Measurements from ENCODE around the gene DHRSX. TPM values are rescaled to one million over a fixed set of nuclear protein-coding genes. Genes with fewer than 3 reads are reported as not detected.

Gene DHRSX
- total and polyA plus RNA-seq, 9 of the 15 experiments (the other 6 are each of a cell fraction or from before 2014, with no cell fraction given): 0.59 to 11.0 (median 6.2) TPM

GRCh38 chrX:2457289-2458133, 43.3 kb downstream of the DHRSX start:
- no peaks in the 10 kb centered on the region for H3K36me3 ChIP-seq (ENCODE audit: control insufficient read depth, insufficient read depth, low read length)
- ChIA-PET CTCF (ENCODE audit: low intra/inter-chr PET ratio) (no interaction called here), POLR2A (no interaction called here)
- in situ Hi-C loops (cut with MboI): loop anchor here (10.0 kb wide), 1 partner anchor 513 kb away; no protein-coding TSS in a partner anchor
- DNase-seq (ENCODE audit: extremely low read depth in 1 of 4, low spot score in 3 of 4): peak; percentile 39 to 95 (median 50)
- H3K9ac ChIP-seq (ENCODE audit: insufficient read depth in 1 of 2, low read depth in 2 of 2, low read length in 2 of 2): peak overlapping the region; percentile 46 to 79; a peak in 3 of 4 replicates
- no peaks in the 10 kb centered on the region for H3K27me3 ChIP-seq (ENCODE audit: control insufficient read depth in 2 of 2, insufficient read depth in 2 of 2, low read length in 2 of 2)
- H2AFZ ChIP-seq (ENCODE audit: low read depth, low read length): peak overlapping the region; percentile 96
- peak overlapping the region; percentile 94 for H3K4me2 ChIP-seq (ENCODE audit: insufficient read depth, low read length)
- H3K4me3 ChIP-seq: peak overlapping the region; percentile 44
- H3K9me1 ChIP-seq (ENCODE audit: control insufficient read depth, insufficient read depth, low read length): no peaks in the 10 kb centered on the region
- FAIRE-seq: peak; percentile 95
- WGBS (ENCODE audit: insufficient coverage, low coverage, missing lambda C conversion rate): under 1% methylated on average over 25 of the region's 26 CpGs
- ATAC-seq: peak; percentile 86
- peaks cover 10% of the 10 kb centered on the region for H3K79me2 ChIP-seq (ENCODE audit: control insufficient read depth, insufficient read depth, low read length)
- no peaks in the 10 kb centered on the region for H3K9me3 ChIP-seq (replicated peaks; ENCODE audit: control insufficient read depth, insufficient read depth, low read depth, low read length)
- BruUV-seq (replicated peaks): no TSS peak
- intact Hi-C loops (cut with micrococcal nuclease): loop anchor here (1.0 kb wide), 3 partner anchors 8 to 784 kb away; no protein-coding TSS in a partner anchor
- no peaks in the 10 kb centered on the region for H4K20me1 ChIP-seq (replicated peaks; ENCODE audit: control insufficient read depth, insufficient read depth, low read length)
- H3K27ac ChIP-seq (ENCODE audit: extremely low read depth, low read depth, low read length): peak overlapping the region; percentile 95
- H3K4me1 ChIP-seq (replicated peaks in 1 of 2; ENCODE audit: control insufficient read depth in 2 of 2, insufficient read depth in 2 of 2, low read length in 2 of 2): no peaks in the 10 kb centered on the region; a peak in 2 of 5 replicates
- TF ChIP-seq ZC3H4 (CRISPR knock-in tag; IDR thresholded peaks at IDR 0.05; ENCODE audit: borderline replicate concordance) (no peak), REST (IDR thresholded peaks at IDR 0.05; ENCODE audit: borderline replicate concordance) (peak; percentile 14; the same call in 1 of the 2 replicates), REST (CRISPR knock-in tag; IDR thresholded peaks at IDR 0.05; ENCODE audit: low read depth) (no peak)
